Activated CD4-positive, alpha-beta memory T cell treated with anti-CD3 and anti-CD28 coated beads, Interleukin-2, amount 10 ng/mL, durations not matched to agents 7 days and 5 days (primary cell): Measurements from ENCODE around the gene CPLANE1. TPM values are rescaled to one million over a fixed set of nuclear protein-coding genes. Genes with fewer than 3 reads are reported as not detected.
"Not testable (repeated sequence)": the region's sequence is repeated elsewhere in the genome, so short reads cannot be mapped to it uniquely, and the experiment has no call there.

ENCODE experiments used
- CTCF ChIA-PET: fragments of 350-600 bp; sonication (Branson Sonifier 250); formaldehyde crosslinking; loops from one replicate; lab custom pipeline; 2021; ENCODE audit warnings: antibody characterized with exemption, inconsistent platforms; lab: Charles Lee
- POLR2A ChIA-PET: fragments of 350-600 bp; sonication (Branson Sonifier 250); formaldehyde crosslinking; loops from one replicate; lab custom pipeline; 2021; ENCODE audit warnings: antibody characterized with exemption; lab: Charles Lee
- DNase-seq: peaks from one replicate; pipeline ENCODE4 v3.0.0-alpha.2; 2020
- H3K27ac Mint-ChIP-seq: one replicate; pipeline ENCODE4 v1.8.0; 2021; ENCODE audit warnings: mild to moderate bottlenecking, mixed read lengths
- H3K27me3 Mint-ChIP-seq: one replicate; pipeline ENCODE4 v1.8.0; 2021; ENCODE audit warnings: mixed read lengths
- H3K36me3 Mint-ChIP-seq: one replicate; pipeline ENCODE4 v1.8.0; 2021; ENCODE audit warnings: low read depth, mixed read lengths
- H3K4me1 Mint-ChIP-seq: one replicate; pipeline ENCODE4 v1.8.0; 2021; ENCODE audit warnings: mixed read lengths
- H3K4me3 Mint-ChIP-seq: one replicate; pipeline ENCODE4 v1.8.0; 2021; ENCODE audit warnings: mild to moderate bottlenecking, mixed read lengths
- H3K9me3 Mint-ChIP-seq: one replicate; pipeline ENCODE4 v1.8.0; 2021; ENCODE audit warnings: mixed read lengths
- total RNA-seq, 2 experiments: library from RNA; stranded (reverse); gene quantifications; one replicate each; pipeline ENCODE4 v1.2.3, GENCODE V29; 2021

Gene CPLANE1
- total RNA-seq, 2 experiments from 2014 or later = 5.5 to 5.8 TPM

DNA sequence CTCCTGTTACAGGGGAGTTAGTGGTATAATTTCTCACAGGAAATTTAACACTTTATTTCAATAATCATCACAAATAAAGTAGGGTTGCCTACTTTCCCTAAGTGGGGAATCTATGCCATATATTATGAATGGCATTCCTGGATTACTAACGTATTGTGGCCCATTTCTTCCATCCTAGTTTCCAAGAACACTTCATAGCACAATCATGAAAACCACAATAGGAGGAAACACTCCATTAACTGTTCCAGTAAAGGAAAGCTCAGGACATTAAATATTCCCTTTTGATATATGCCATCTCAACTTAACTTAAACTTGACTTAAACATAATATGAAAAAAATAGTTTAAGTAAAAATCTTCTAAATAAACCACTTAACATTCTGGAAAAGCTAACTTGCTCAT lies 2.1 kb downstream of the CPLANE1 start:
- POLR2A ChIA-PET = interaction anchor here (1.7 kb wide), 1 partner anchor 37 kb away, joined by 4 read pairs; no protein-coding TSS in a partner anchor
- Mint-ChIP-seq H3K4me3 (no peak overlapping the region), H3K27ac (no peak overlapping the region), H3K27me3 (no peaks in the 10 kb centered on the region), H3K9me3 (no peaks in the 10 kb centered on the region), H3K36me3 (no peaks in the 10 kb centered on the region), H3K4me1 (peaks cover 19% of the 10 kb centered on the region)
- no peak for DNase-seq
- CTCF ChIA-PET = interaction anchor here (0.5 to 1.2 kb wide), 2 partner anchors 203 to 241 kb away, joined by 3 to 4 read pairs; no protein-coding TSS in a partner anchor

DNA sequence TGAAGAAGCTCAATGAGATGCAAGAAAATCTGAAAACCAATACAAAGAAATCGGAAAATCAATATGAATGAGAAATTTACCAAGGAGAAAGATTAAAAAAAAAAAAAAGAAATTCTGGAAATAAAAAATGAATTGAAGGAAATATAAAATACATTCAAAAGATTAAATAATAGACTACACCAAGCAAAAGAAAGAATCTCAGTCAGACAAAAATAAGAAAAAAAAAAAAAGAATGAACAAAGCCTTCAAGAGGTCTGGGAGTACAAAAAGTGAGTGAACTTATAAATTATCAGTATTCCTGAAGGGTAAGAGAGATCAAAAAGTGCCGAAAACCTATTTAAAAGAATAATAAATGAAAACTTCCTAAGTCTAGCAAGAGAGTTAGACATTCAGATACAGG lies 14.9 kb downstream of the CPLANE1 start:
- no peak overlapping the region for H3K4me3 Mint-ChIP-seq
- no peak for DNase-seq
- H3K9me3 Mint-ChIP-seq = peaks cover 10% of the 10 kb centered on the region
- no peaks in the 10 kb centered on the region for H3K4me1 Mint-ChIP-seq
- CTCF ChIA-PET = no interaction called here
- H3K27me3 Mint-ChIP-seq = no peaks in the 10 kb centered on the region
- POLR2A ChIA-PET = no interaction called here
- H3K27ac Mint-ChIP-seq = no peak overlapping the region
- H3K36me3 Mint-ChIP-seq = peaks cover 50% of the 10 kb centered on the region

DNA sequence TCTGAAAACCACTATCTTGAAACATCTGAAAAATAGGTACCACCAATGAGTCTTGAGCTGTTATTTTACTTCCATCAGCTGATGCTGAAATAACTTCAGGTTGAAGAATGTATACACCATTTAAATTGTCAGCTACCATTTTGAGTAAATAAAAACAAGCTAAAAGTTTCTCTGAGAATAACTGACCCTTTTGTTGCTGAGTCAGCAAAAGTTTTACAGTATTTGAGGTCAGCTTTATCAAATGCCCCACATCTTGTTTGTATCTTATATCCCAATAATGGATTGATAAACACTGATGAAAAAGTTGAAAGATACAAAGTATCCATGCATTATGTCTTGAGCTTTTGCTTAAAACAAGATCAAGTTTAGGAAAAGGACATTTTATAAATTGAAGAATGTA lies 22.8 kb downstream of the CPLANE1 start:
- no peak for DNase-seq
- H3K9me3 Mint-ChIP-seq = no peaks in the 10 kb centered on the region
- POLR2A ChIA-PET = no interaction called here
- H3K27ac Mint-ChIP-seq = no peak overlapping the region
- no peaks in the 10 kb centered on the region for H3K27me3 Mint-ChIP-seq
- CTCF ChIA-PET = interaction anchor here (0.6 kb wide), 1 partner anchor 12 kb away, joined by 3 read pairs; no protein-coding TSS in a partner anchor
- no peak overlapping the region for H3K4me3 Mint-ChIP-seq
- peaks cover 19% of the 10 kb centered on the region for H3K36me3 Mint-ChIP-seq
- no peaks in the 10 kb centered on the region for H3K4me1 Mint-ChIP-seq

DNA sequence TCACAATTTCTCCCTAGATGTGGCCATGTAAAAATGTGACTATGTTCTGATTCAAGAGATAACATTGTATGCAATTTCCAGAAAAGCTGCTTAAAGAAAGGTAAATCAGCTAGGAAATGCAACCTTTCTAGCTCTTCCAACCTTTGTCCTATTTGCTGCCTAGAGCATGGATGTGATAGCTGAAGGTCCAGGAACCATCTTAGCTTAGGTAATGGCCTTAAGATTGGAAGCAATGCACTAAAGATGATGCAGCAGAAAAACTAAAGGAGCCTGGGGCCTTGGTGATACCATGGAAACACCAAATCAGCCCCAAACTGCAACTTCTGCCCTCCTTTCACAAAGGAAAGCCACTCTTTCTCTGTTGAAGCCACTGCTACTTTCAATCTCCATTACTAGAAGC lies 27.0 kb downstream of the CPLANE1 start:
- POLR2A ChIA-PET = no interaction called here
- no peak overlapping the region for H3K27ac Mint-ChIP-seq
- H3K9me3 Mint-ChIP-seq = no peaks in the 10 kb centered on the region
- CTCF ChIA-PET = no interaction called here
- H3K4me3 Mint-ChIP-seq = no peak overlapping the region
- H3K27me3 Mint-ChIP-seq = no peaks in the 10 kb centered on the region
- H3K36me3 Mint-ChIP-seq = peaks cover 14% of the 10 kb centered on the region
- H3K4me1 Mint-ChIP-seq = no peaks in the 10 kb centered on the region
- no peak for DNase-seq

DNA sequence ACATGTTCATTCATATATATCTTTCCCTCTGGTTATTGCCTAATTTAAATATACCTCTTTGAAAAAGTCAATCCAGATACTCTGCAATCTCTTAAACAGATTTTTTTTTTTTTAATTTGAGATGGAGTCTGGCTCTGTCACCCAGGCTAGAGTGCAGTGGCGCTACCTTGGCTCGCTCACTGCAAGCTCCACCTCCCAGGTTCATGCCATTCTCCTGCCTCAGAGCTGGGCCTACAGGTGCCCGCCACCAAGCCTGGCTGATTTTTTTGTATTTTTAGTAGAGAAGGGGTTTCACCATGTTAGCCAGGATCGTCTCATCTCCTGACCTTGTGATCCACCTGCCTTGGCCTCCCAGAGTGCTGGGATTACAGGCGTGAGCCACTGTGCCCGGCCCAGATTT lies 28.8 kb downstream of the CPLANE1 start:
- H3K9me3 Mint-ChIP-seq, H3K4me3 Mint-ChIP-seq, DNase-seq, CTCF ChIA-PET, H3K27me3 Mint-ChIP-seq, H3K27ac Mint-ChIP-seq, H3K4me1 Mint-ChIP-seq, H3K36me3 Mint-ChIP-seq: not testable (repeated sequence)
- POLR2A ChIA-PET = interaction anchor here (1.1 kb wide), 1 partner anchor 12 kb away, joined by 3 read pairs; no protein-coding TSS in a partner anchor

DNA sequence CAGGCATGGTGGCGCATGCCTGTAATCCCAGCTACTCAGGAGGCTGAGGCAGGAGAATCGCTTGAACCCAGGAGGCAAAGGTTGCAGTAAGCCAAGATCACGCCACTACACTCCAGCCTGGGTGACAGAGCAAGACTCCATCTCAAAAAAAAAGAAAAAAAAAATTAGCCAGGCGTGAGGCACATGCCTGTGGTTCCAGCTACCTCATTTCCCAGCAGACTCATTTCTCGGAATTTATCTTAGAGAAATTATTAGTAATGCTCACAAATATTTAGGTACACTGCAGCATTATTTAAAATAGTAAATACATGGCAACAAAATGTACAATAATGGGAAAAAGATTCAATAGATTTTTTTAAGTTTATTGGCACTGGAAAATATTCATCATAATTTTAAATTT lies 29.8 kb downstream of the CPLANE1 start:
- H3K27ac Mint-ChIP-seq, H3K36me3 Mint-ChIP-seq, H3K4me1 Mint-ChIP-seq, DNase-seq, H3K9me3 Mint-ChIP-seq, CTCF ChIA-PET, H3K4me3 Mint-ChIP-seq, H3K27me3 Mint-ChIP-seq: not testable (repeated sequence)
- POLR2A ChIA-PET = interaction anchor here (1.1 kb wide), 1 partner anchor 11 kb away, joined by 3 read pairs; no protein-coding TSS in a partner anchor

DNA sequence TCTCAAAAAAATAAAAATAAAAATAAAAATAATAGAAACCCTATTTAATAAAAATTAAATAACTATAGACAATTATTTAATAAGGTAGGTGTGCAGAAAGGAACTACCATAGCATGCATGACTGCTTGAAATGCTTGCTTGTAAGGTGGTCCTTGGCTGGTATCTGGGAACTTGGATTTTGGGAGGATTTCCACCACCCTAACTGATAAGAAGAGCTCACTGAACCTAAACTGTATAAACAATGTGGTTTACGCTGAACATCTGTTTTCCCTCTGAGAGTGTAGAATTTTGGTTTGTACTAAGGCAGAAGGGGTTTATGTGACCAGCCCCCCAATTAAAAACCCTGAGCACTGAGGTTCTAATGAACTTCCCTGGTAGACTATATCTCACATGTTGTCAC lies 31.2 kb downstream of the CPLANE1 start:
- H3K27me3 Mint-ChIP-seq = no peaks in the 10 kb centered on the region
- H3K27ac Mint-ChIP-seq = no peak overlapping the region
- DNase-seq = no peak
- CTCF ChIA-PET = no interaction called here
- H3K4me3 Mint-ChIP-seq = no peak overlapping the region
- no peaks in the 10 kb centered on the region for H3K9me3 Mint-ChIP-seq
- POLR2A ChIA-PET = no interaction called here
- peaks cover 6% of the 10 kb centered on the region for H3K36me3 Mint-ChIP-seq
- H3K4me1 Mint-ChIP-seq = peaks cover 9% of the 10 kb centered on the region

DNA sequence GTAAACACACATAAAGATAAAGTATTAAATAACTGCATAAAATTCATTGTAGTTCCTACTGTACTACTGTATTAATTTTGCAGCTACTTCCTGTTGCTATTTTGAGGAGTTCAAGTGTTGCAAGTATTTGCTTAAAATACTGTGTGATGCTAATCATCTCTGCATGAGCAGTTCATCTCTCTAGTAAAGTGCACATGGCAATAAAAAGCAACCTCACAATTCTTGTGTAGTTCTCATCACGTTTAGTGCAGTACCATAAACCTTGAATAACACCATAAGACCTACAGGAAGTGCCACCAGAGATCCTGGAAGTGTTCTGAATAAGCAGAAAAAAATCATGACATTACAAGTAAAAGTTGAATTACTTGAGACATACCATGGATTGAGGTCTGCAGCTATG lies 34.6 kb downstream of the CPLANE1 start:
- DNase-seq = no peak
- H3K4me1 Mint-ChIP-seq = peaks cover 9% of the 10 kb centered on the region
- H3K27me3 Mint-ChIP-seq = no peaks in the 10 kb centered on the region
- peak overlapping the region; percentile 61 for H3K27ac Mint-ChIP-seq
- H3K4me3 Mint-ChIP-seq = no peak overlapping the region
- ChIA-PET CTCF (no interaction called here), POLR2A (interaction anchor here (1.5 kb wide), 2 partner anchors 34 to 157 kb away, joined by 4 to 6 read pairs; partner anchors contain the start of genes CPLANE1 and NUP155)
- peaks cover 4% of the 10 kb centered on the region for H3K36me3 Mint-ChIP-seq
- no peaks in the 10 kb centered on the region for H3K9me3 Mint-ChIP-seq

DNA sequence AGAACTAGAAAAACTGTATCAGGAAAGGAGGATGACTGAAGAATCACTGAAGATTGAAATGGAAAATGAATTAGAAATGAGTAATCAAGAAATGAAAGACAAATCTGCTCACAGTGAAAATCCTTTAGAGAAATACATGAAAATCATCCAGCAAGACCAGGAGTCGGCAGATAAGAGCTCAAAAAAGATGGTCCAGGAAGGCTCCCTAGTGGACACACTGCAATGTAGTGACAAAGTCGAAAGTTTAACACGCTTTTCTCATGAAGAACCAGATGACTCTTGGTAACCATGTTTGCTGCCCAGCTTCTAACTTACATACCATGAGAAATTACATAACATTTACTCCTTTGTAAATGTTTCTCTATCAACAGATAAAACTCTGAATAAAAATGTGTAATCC lies 37.1 kb downstream of the CPLANE1 start:
- peaks cover 11% of the 10 kb centered on the region for H3K4me1 Mint-ChIP-seq
- no peak for DNase-seq
- no peak overlapping the region for H3K27ac Mint-ChIP-seq
- H3K4me3 Mint-ChIP-seq = no peak overlapping the region
- ChIA-PET POLR2A (no interaction called here), CTCF (no interaction called here)
- H3K27me3 Mint-ChIP-seq = no peaks in the 10 kb centered on the region
- peaks cover 4% of the 10 kb centered on the region for H3K36me3 Mint-ChIP-seq
- H3K9me3 Mint-ChIP-seq = no peaks in the 10 kb centered on the region

DNA sequence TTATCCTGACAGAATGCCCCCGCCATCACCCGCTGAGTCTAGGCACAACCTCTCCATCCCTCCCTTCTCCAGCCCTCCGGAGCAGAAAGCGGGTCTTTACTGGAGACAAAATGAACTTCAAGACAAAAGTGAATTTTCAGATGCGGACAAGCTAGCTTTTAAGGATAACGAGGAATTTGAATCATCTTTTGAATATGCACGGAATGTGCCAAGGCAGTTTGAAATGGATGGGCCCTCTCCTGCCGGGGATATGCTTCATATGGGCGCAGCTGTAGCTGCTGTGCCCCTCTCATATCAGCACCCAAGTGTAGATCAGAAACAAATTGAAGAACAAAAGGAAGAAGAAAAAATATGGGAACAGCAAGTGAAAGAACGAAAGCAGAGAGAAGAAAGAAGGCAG lies 37.5 kb downstream of the CPLANE1 start:
- Mint-ChIP-seq H3K36me3 (peaks cover 4% of the 10 kb centered on the region), H3K9me3 (no peaks in the 10 kb centered on the region), H3K27me3 (no peaks in the 10 kb centered on the region), H3K4me1 (peaks cover 11% of the 10 kb centered on the region), H3K27ac (no peak overlapping the region), H3K4me3 (no peak overlapping the region)
- CTCF ChIA-PET = no interaction called here
- POLR2A ChIA-PET = no interaction called here
- DNase-seq = no peak

DNA sequence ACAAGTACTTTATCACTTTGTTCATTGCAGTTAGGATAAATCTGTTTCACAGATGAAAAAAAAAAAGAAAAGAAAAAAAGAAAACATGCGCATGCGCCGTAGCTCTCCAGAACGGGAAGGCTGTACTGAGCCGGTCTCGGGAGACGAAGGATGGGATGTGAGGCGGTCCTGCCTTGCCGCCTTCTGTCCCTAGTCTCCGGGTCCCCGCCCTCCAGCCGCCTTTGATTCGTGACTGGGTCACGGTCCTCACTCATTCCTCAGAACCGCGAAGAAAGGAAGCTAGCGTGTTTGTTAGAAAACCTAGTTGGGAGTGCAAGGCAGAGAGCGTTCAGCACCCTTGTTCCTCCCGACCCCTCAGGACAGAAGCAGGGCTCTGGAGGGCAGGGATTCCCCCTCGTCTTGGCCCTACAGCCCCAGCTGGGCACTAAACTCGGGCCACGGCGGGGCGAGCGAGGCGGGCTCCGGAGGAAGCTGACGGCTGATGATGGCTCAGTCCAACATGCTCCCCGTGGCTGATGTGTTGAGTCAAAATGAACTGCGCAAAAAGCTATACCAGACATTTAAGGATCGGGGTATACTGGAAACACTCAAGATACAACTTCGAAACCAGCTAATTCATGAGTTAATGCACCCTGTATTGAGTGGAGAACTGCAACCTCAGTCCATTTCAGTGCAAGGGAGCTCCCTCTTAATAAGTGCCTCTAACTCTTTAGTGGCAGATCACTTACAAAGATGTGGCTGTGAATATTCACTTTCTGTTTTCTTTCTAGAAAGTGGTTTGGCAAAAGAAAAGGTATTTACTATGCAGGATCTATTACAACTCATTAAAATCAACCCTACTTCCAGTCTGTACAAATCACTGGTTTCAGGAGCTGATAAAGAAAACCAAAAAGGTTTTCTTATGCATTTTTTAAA lies 40.0 kb downstream of the CPLANE1 start:
- Mint-ChIP-seq H3K27ac (no peak overlapping the region), H3K9me3 (no peaks in the 10 kb centered on the region), H3K36me3 (peaks cover 12% of the 10 kb centered on the region), H3K4me3 (peak overlapping the region; percentile 69), H3K4me1 (peaks cover 1% of the 10 kb centered on the region), H3K27me3 (no peaks in the 10 kb centered on the region)
- ChIA-PET POLR2A (interaction anchor here (0.7 to 1.5 kb wide), 6 partner anchors 11 to 98 kb away, joined by 3 to 7 read pairs (median 3); partner anchors contain the start of gene CPLANE1), CTCF (no interaction called here)
- DNase-seq = no peak

DNA sequence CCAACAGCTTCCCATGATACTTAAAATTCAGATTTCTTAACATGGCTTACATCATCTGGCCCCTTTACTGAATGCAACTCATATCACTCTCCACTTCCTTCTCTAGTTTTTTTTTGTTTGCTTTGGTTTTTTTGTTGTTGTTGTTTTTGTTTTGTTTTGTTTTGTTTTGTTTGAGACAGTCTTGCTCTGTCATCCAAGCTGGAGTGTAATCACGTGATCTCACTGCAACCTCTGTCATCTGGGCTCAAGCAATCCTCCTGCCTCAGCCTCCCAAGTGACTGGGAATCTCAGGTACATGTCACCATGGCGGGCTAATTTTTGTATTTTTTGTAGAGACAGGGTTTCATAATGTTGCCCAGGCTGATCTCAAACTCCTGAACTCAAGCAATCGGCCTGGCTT lies 41.4 kb downstream of the CPLANE1 start:
- H3K36me3 Mint-ChIP-seq = peaks cover 12% of the 10 kb centered on the region
- CTCF ChIA-PET = no interaction called here
- H3K9me3 Mint-ChIP-seq = no peaks in the 10 kb centered on the region
- POLR2A ChIA-PET = no interaction called here
- no peaks in the 10 kb centered on the region for H3K27me3 Mint-ChIP-seq
- H3K4me3 Mint-ChIP-seq = no peak overlapping the region
- H3K27ac Mint-ChIP-seq = no peak overlapping the region
- no peak for DNase-seq
- peaks cover 1% of the 10 kb centered on the region for H3K4me1 Mint-ChIP-seq

DNA sequence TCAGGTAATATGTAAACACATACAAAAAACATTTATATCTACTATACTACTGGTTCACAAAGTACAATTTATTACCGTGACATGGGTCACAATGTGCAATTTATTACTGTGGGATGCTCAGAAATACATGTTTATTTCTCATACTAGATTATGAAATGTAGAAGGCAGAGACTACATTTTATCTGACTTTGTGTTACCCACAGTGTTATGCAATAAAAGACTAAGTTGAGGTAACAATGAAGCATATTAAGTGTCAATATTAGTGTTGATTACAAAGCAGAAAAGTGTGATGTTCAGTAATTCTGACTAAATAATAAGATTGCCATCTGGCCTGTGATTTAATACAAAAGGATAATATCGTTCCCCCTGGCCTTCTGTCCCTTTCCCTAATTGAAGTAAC lies 42.4 kb downstream of the CPLANE1 start:
- H3K27me3 Mint-ChIP-seq = no peaks in the 10 kb centered on the region
- no peak for DNase-seq
- H3K27ac Mint-ChIP-seq = no peak overlapping the region
- no peaks in the 10 kb centered on the region for H3K9me3 Mint-ChIP-seq
- peaks cover 12% of the 10 kb centered on the region for H3K36me3 Mint-ChIP-seq
- H3K4me3 Mint-ChIP-seq = no peak overlapping the region
- POLR2A ChIA-PET = no interaction called here
- H3K4me1 Mint-ChIP-seq = peaks cover 1% of the 10 kb centered on the region
- CTCF ChIA-PET = no interaction called here
